ENCODE measurements around the gene PKD1.

- TF ChIP-seq, protein P1, sequence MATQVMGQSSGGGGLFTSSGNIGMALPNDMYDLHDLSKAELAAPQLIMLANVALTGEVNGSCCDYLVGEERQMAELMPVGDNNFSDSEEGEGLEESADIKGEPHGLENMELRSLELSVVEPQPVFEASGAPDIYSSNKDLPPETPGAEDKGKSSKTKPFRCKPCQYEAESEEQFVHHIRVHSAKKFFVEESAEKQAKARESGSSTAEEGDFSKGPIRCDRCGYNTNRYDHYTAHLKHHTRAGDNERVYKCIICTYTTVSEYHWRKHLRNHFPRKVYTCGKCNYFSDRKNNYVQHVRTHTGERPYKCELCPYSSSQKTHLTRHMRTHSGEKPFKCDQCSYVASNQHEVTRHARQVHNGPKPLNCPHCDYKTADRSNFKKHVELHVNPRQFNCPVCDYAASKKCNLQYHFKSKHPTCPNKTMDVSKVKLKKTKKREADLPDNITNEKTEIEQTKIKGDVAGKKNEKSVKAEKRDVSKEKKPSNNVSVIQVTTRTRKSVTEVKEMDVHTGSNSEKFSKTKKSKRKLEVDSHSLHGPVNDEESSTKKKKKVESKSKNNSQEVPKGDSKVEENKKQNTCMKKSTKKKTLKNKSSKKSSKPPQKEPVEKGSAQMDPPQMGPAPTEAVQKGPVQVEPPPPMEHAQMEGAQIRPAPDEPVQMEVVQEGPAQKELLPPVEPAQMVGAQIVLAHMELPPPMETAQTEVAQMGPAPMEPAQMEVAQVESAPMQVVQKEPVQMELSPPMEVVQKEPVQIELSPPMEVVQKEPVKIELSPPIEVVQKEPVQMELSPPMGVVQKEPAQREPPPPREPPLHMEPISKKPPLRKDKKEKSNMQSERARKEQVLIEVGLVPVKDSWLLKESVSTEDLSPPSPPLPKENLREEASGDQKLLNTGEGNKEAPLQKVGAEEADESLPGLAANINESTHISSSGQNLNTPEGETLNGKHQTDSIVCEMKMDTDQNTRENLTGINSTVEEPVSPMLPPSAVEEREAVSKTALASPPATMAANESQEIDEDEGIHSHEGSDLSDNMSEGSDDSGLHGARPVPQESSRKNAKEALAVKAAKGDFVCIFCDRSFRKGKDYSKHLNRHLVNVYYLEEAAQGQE (IDR thresholded peaks at IDR 0.05; ENCODE audit: insufficient read depth in 1 of 2, low read depth in 2 of 2, low read length in 2 of 2), result no peak
- no peak for TF ChIP-seq TAF1 (IDR thresholded peaks at IDR 0.05; ENCODE audit: borderline replicate concordance, insufficient read depth, low read length)
These were observed 81.0 kb downstream of the PKD1 start for GRCh38 chr16:2054543-2055245.

Measured in PFSK-1 (cell line).